Activated CD4-positive, alpha-beta memory T cell treated with anti-CD3 and anti-CD28 coated beads for 36 hours (primary cell): ENCODE results near the gene TAF4. TPM values are rescaled to one million over a fixed set of nuclear protein-coding genes. Genes with fewer than 3 reads are reported as not detected.
"Not testable (repeated sequence)": the region's sequence is repeated elsewhere in the genome, so short reads cannot be mapped to it uniquely, and the experiment has no call there.

Source experiments
- CTCF ChIA-PET: fragments of 350-600 bp; sonication (Branson Sonifier 250); formaldehyde crosslinking; loops from one replicate; lab custom pipeline; 2021; ENCODE audit warnings: antibody characterized with exemption, inconsistent platforms; lab: Charles Lee
- POLR2A ChIA-PET: fragments of 350-600 bp; sonication (Branson Sonifier 250); formaldehyde crosslinking; loops from one replicate; lab custom pipeline; 2021; ENCODE audit warnings: antibody characterized with exemption; lab: Charles Lee
- DNase-seq: peaks from one replicate; pipeline ENCODE4 v3.0.0-alpha.2; 2020
- H3K27ac Mint-ChIP-seq: one replicate; pipeline ENCODE4 v1.8.0; 2021; ENCODE audit warnings: mixed read lengths
- H3K27me3 Mint-ChIP-seq: one replicate; pipeline ENCODE4 v1.8.0; 2021; ENCODE audit warnings: mixed read lengths
- H3K36me3 Mint-ChIP-seq: one replicate; pipeline ENCODE4 v1.8.0; 2021; ENCODE audit warnings: mixed read lengths
- H3K4me1 Mint-ChIP-seq: one replicate; pipeline ENCODE4 v1.8.0; 2021; ENCODE audit warnings: low read depth, mixed read lengths
- H3K4me3 Mint-ChIP-seq: one replicate; pipeline ENCODE4 v1.8.0; 2021; ENCODE audit warnings: mild to moderate bottlenecking, mixed read lengths
- H3K9me3 Mint-ChIP-seq: one replicate; pipeline ENCODE4 v1.8.0; 2021; ENCODE audit warnings: mixed read lengths
- intact Hi-C: fragments of 100-400 bp; cut with micrococcal nuclease; formaldehyde crosslinking; loops from one replicate; pipeline ENCODE4 v1.15.1; 2023
- total RNA-seq, 2 experiments: library from RNA; stranded (reverse); gene quantifications; one replicate each; pipeline ENCODE4 v1.2.3, GENCODE V29; 2021

The TAF4 gene
- total RNA-seq, 2 experiments from 2014 or later, result 15.3 to 17.0 TPM

GRCh38 chr20:61983965-61984364 is 81.7 kb downstream of the TAF4 start:
- Mint-ChIP-seq H3K27ac (no peak overlapping the region), H3K4me1 (peaks cover 17% of the 10 kb centered on the region)
- CTCF ChIA-PET, result interaction anchor here (0.7 kb wide), 1 partner anchor 113 kb away, joined by 3 read pairs; no protein-coding TSS in a partner anchor

GRCh38 chr20:61982951-61983315 is 82.7 kb downstream of the TAF4 start:
- no peak for DNase-seq
- no peaks in the 10 kb centered on the region for H3K27me3 Mint-ChIP-seq
- ChIA-PET CTCF (no interaction called here), POLR2A (no interaction called here)
- H3K4me1 Mint-ChIP-seq, result peaks cover 17% of the 10 kb centered on the region
- no peak overlapping the region for H3K27ac Mint-ChIP-seq
- no peak overlapping the region for H3K4me3 Mint-ChIP-seq
- intact Hi-C loops, result no loop called here
- H3K9me3 Mint-ChIP-seq, result peaks cover 6% of the 10 kb centered on the region
- H3K36me3 Mint-ChIP-seq, result peaks cover 33% of the 10 kb centered on the region

More at GRCh38 chr20:61983965-61984364, 81.7 kb downstream of the TAF4 start:
- Mint-ChIP-seq H3K27me3 (no peaks in the 10 kb centered on the region), H3K4me3 (no peak overlapping the region), H3K36me3 (peaks cover 35% of the 10 kb centered on the region), H3K9me3 (peaks cover 6% of the 10 kb centered on the region)
- intact Hi-C loops, result no loop called here
- no peak for DNase-seq
- POLR2A ChIA-PET, result no interaction called here

- H3K4me1 Mint-ChIP-seq, result peaks cover 17% of the 10 kb centered on the region
- ChIA-PET POLR2A (no interaction called here), CTCF (no interaction called here)
- H3K4me3 Mint-ChIP-seq, result no peak overlapping the region
- H3K36me3 Mint-ChIP-seq, result peaks cover 29% of the 10 kb centered on the region
- intact Hi-C loops, result no loop called here
- DNase-seq, result no peak
- H3K27ac Mint-ChIP-seq, result peak overlapping the region; percentile 28
- H3K27me3 Mint-ChIP-seq, result no peaks in the 10 kb centered on the region
- peaks cover 6% of the 10 kb centered on the region for H3K9me3 Mint-ChIP-seq
These were observed 83.3 kb downstream of the TAF4 start for GRCh38 chr20:61982191-61982950.

- H3K27me3 Mint-ChIP-seq, H3K27ac Mint-ChIP-seq, H3K4me3 Mint-ChIP-seq, intact Hi-C loops, H3K9me3 Mint-ChIP-seq, CTCF ChIA-PET, DNase-seq, POLR2A ChIA-PET: not testable (repeated sequence)
- peaks cover 15% of the 10 kb centered on the region for H3K4me1 Mint-ChIP-seq
- peaks cover 24% of the 10 kb centered on the region for H3K36me3 Mint-ChIP-seq
These were observed 84.0 kb downstream of the TAF4 start for GRCh38 chr20:61981691-61982090.

GRCh38 chr20:61980647-61981583 is 84.8 kb downstream of the TAF4 start:
- Mint-ChIP-seq H3K4me1 (peaks cover 15% of the 10 kb centered on the region), H3K4me3 (no peak overlapping the region), H3K27ac (no peak overlapping the region), H3K27me3 (no peaks in the 10 kb centered on the region), H3K9me3 (peaks cover 6% of the 10 kb centered on the region), H3K36me3 (peaks cover 23% of the 10 kb centered on the region)
- ChIA-PET POLR2A (no interaction called here), CTCF (no interaction called here)
- intact Hi-C loops, result no loop called here
- DNase-seq, result peak; percentile 15

GRCh38 chr20:61979701-61980635 is 85.7 kb downstream of the TAF4 start:
- Mint-ChIP-seq H3K36me3 (peaks cover 23% of the 10 kb centered on the region), H3K27me3 (no peaks in the 10 kb centered on the region), H3K4me3 (no peak overlapping the region), H3K9me3 (peaks cover 2% of the 10 kb centered on the region), H3K4me1 (peaks cover 15% of the 10 kb centered on the region), H3K27ac (no peak overlapping the region)
- ChIA-PET CTCF (no interaction called here), POLR2A (no interaction called here)
- intact Hi-C loops, result no loop called here
- no peak for DNase-seq

- H3K27ac Mint-ChIP-seq, result no peak overlapping the region
- intact Hi-C loops, result no loop called here
- peaks cover 26% of the 10 kb centered on the region for H3K36me3 Mint-ChIP-seq
- H3K4me3 Mint-ChIP-seq, result no peak overlapping the region
- H3K27me3 Mint-ChIP-seq, result no peaks in the 10 kb centered on the region
- POLR2A ChIA-PET, result no interaction called here
- peaks cover 2% of the 10 kb centered on the region for H3K9me3 Mint-ChIP-seq
- peaks cover 13% of the 10 kb centered on the region for H3K4me1 Mint-ChIP-seq
- DNase-seq, result no peak
- CTCF ChIA-PET, result no interaction called here
These were observed 86.6 kb downstream of the TAF4 start for GRCh38 chr20:61979090-61979489.

- intact Hi-C loops, result no loop called here
- H3K36me3 Mint-ChIP-seq, result peaks cover 25% of the 10 kb centered on the region
- no peak overlapping the region for H3K4me3 Mint-ChIP-seq
- no peaks in the 10 kb centered on the region for H3K27me3 Mint-ChIP-seq
- CTCF ChIA-PET, result no interaction called here
- peaks cover 2% of the 10 kb centered on the region for H3K9me3 Mint-ChIP-seq
- no peak for DNase-seq
- H3K27ac Mint-ChIP-seq, result no peak overlapping the region
- POLR2A ChIA-PET, result no interaction called here
- H3K4me1 Mint-ChIP-seq, result peaks cover 9% of the 10 kb centered on the region
These were observed 87.2 kb downstream of the TAF4 start for GRCh38 chr20:61978491-61978890.

GRCh38 chr20:61977419-61977786 is 88.3 kb downstream of the TAF4 start:
- Mint-ChIP-seq H3K9me3 (peaks cover 2% of the 10 kb centered on the region), H3K36me3 (peaks cover 34% of the 10 kb centered on the region), H3K4me3 (no peak overlapping the region), H3K27me3 (no peaks in the 10 kb centered on the region), H3K4me1 (peaks cover 8% of the 10 kb centered on the region), H3K27ac (no peak overlapping the region)
- CTCF ChIA-PET, result no interaction called here
- intact Hi-C loops, result no loop called here
- DNase-seq, result no peak
- POLR2A ChIA-PET, result no interaction called here

- intact Hi-C loops, result no loop called here
- Mint-ChIP-seq H3K9me3 (no peaks in the 10 kb centered on the region), H3K36me3 (peaks cover 38% of the 10 kb centered on the region), H3K4me3 (no peak overlapping the region), H3K27ac (no peak overlapping the region), H3K27me3 (no peaks in the 10 kb centered on the region), H3K4me1 (peaks cover 3% of the 10 kb centered on the region)
- CTCF ChIA-PET, result no interaction called here
- no peak for DNase-seq
- POLR2A ChIA-PET, result no interaction called here
These were observed 88.8 kb downstream of the TAF4 start for GRCh38 chr20:61976644-61977418.

GRCh38 chr20:61976263-61976643 is 89.4 kb downstream of the TAF4 start:
- Mint-ChIP-seq H3K9me3 (no peaks in the 10 kb centered on the region), H3K4me3 (no peak overlapping the region), H3K27ac (no peak overlapping the region), H3K36me3 (peaks cover 36% of the 10 kb centered on the region), H3K27me3 (no peaks in the 10 kb centered on the region), H3K4me1 (peaks cover under 1% of the 10 kb centered on the region)
- POLR2A ChIA-PET, result no interaction called here
- intact Hi-C loops, result no loop called here
- CTCF ChIA-PET, result interaction anchor here (0.7 kb wide), 1 partner anchor 22 kb away, joined by 3 read pairs; no protein-coding TSS in a partner anchor
- no peak for DNase-seq
